WTC11 (cell line): ENCODE data around the gene CCDC88B. TPM values are rescaled to one million over a fixed set of nuclear protein-coding genes. Genes with fewer than 3 reads are reported as not detected.

ENCODE experiments used
- ATAC-seq: fragments of 200-7000 bp; cut with Tn5 transposase; 2 replicates; pipeline ENCODE4 v1.10.0; 2021; ENCODE audit warnings: mild to moderate bottlenecking, moderate library complexity
- CTCF ChIA-PET: fragments of 300-600 bp; sonication (Branson Sonifier 250); formaldehyde crosslinking; loops from one replicate; lab custom pipeline; 2021; ENCODE audit warnings: antibody characterized with exemption; lab: Charles Lee
- POLR2A ChIA-PET: fragments of 350-600 bp; sonication (Branson Sonifier 250); formaldehyde crosslinking; loops from one replicate; lab custom pipeline; 2021; ENCODE audit warnings: antibody characterized with exemption; lab: Charles Lee
- DNase-seq: peaks from one replicate; pipeline ENCODE4 v3.0.0; 2021; ENCODE audit warnings: low spot score
- H3K27ac Mint-ChIP-seq: 2 replicates; pipeline ENCODE4 v1.8.0; 2021; ENCODE audit warnings: mixed read lengths
- H3K27me3 Mint-ChIP-seq: 2 replicates; pipeline ENCODE4 v1.8.0; 2021; ENCODE audit warnings: low read depth, mild to moderate bottlenecking, moderate library complexity, mixed read lengths
- H3K36me3 Mint-ChIP-seq: 2 replicates; pipeline ENCODE4 v1.8.0; 2021; ENCODE audit warnings: mixed read lengths
- H3K4me1 Mint-ChIP-seq: 2 replicates; pipeline ENCODE4 v1.8.0; 2022; ENCODE audit warnings: mixed read lengths
- H3K4me3 Mint-ChIP-seq: 2 replicates; pipeline ENCODE4 v1.8.0; 2021; ENCODE audit warnings: mild to moderate bottlenecking, moderate library complexity, mixed read lengths
- H3K9me3 Mint-ChIP-seq: 2 replicates; pipeline ENCODE4 v1.8.0; 2021; ENCODE audit warnings: mixed read lengths
- ATF3 ChIP-seq: sonication (generic); formaldehyde crosslinking; conservative IDR thresholded peaks from 2 replicates; pipeline ENCODE4 v1.8.1; 2022; ENCODE audit warnings: mild to moderate bottlenecking, missing genetic modification reagents
- ELF4 ChIP-seq: sonication (generic); formaldehyde crosslinking; IDR thresholded peaks from 2 replicates; pipeline ENCODE4 v1.8.1; 2022; ENCODE audit warnings: low read depth, mild to moderate bottlenecking, moderate library complexity, missing genetic modification reagents
- GRHL2 ChIP-seq: fragments of 250-450 bp; sonication (Bioruptor Pico); IDR thresholded peaks from 2 replicates; pipeline ENCODE4 v1.8.0; 2022; ENCODE audit warnings: mild to moderate bottlenecking, moderate library complexity; ENCODE audit not compliant: insufficient replicate concordance, severe bottlenecking
- MXD4 ChIP-seq: fragments of 250-450 bp; sonication (Bioruptor Pico); IDR thresholded peaks from 2 replicates; pipeline ENCODE4 v1.8.0; 2021; ENCODE audit warnings: mild to moderate bottlenecking, moderate library complexity, borderline replicate concordance
- NR3C1 ChIP-seq: sonication (generic); formaldehyde crosslinking; conservative IDR thresholded peaks from 2 replicates; pipeline ENCODE4 v1.8.1; 2023; ENCODE audit warnings: low read depth, mild to moderate bottlenecking, missing genetic modification reagents
- ZMAT4 ChIP-seq: fragments of 250-450 bp; sonication (Bioruptor Pico); IDR thresholded peaks from 2 replicates; pipeline ENCODE4 v1.9.0; 2021; ENCODE audit warnings: mild to moderate bottlenecking
- ZNF232 ChIP-seq: sonication (generic); formaldehyde crosslinking; IDR thresholded peaks from 2 replicates; pipeline ENCODE4 v1.8.0; 2022; ENCODE audit warnings: mild to moderate bottlenecking, missing genetic modification reagents
- ZSCAN18 ChIP-seq: fragments of 250-450 bp; sonication (Bioruptor Pico); IDR thresholded peaks from 2 replicates; pipeline ENCODE4 v2.1.2; 2022; ENCODE audit warnings: mild to moderate bottlenecking, moderate library complexity
- total RNA-seq: library from RNA; stranded (reverse); gene quantifications from 3 replicates; pipeline ENCODE4 v1.2.3, GENCODE V29; 2021
- TF ChIP-seq, protein P1 (sequence below): fragments of 250-450 bp; sonication (Bioruptor Pico); IDR thresholded peaks from 2 replicates; pipeline ENCODE4 v1.8.0; 2021; ENCODE audit warnings: mild to moderate bottlenecking
- TF ChIP-seq, protein P2 (sequence below): sonication (generic); formaldehyde crosslinking; IDR thresholded peaks from 2 replicates; pipeline ENCODE4 v1.8.0; 2022; ENCODE audit warnings: mild to moderate bottlenecking, missing genetic modification reagents
- TF ChIP-seq, protein P3 (sequence below): sonication (generic); formaldehyde crosslinking; IDR thresholded peaks from 2 replicates; pipeline ENCODE4 v1.8.1; 2023; ENCODE audit warnings: mild to moderate bottlenecking, moderate library complexity, missing genetic modification reagents
- TF ChIP-seq, protein P4 (sequence below): sonication (generic); formaldehyde crosslinking; IDR thresholded peaks from 2 replicates; pipeline ENCODE4 v1.8.0; 2023; ENCODE audit warnings: missing genetic modification reagents, mild to moderate bottlenecking, borderline replicate concordance

CCDC88B gene
- total RNA-seq, 1 experiment from 2014 or later = 17.0 TPM

GRCh38 chr11:64384981-64385944, 45.3 kb downstream of the CCDC88B start (continued):
- TF ChIP-seq, protein P1, sequence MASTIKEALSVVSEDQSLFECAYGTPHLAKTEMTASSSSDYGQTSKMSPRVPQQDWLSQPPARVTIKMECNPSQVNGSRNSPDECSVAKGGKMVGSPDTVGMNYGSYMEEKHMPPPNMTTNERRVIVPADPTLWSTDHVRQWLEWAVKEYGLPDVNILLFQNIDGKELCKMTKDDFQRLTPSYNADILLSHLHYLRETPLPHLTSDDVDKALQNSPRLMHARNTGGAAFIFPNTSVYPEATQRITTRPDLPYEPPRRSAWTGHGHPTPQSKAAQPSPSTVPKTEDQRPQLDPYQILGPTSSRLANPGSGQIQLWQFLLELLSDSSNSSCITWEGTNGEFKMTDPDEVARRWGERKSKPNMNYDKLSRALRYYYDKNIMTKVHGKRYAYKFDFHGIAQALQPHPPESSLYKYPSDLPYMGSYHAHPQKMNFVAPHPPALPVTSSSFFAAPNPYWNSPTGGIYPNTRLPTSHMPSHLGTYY (CRISPR knock-in tag) = no peak

- Mint-ChIP-seq H3K27ac (no peak overlapping the region), H3K9me3 (peaks cover 10% of the 10 kb centered on the region)
- CTCF ChIA-PET = interaction anchor here (0.6 to 4.2 kb wide), 4 partner anchors 10 to 63 kb away, joined by 3 to 24 read pairs (median 10); no protein-coding TSS in a partner anchor
- DNase-seq (no peak), ATAC-seq (no peak)
- no peak for TF ChIP-seq NR3C1
- TF ChIP-seq ZNF232 (CRISPR knock-in tag) = no peak
- no peak for TF ChIP-seq MXD4 (CRISPR knock-in tag)
- TF ChIP-seq ELF4 = no peak
- TF ChIP-seq, protein P2, sequence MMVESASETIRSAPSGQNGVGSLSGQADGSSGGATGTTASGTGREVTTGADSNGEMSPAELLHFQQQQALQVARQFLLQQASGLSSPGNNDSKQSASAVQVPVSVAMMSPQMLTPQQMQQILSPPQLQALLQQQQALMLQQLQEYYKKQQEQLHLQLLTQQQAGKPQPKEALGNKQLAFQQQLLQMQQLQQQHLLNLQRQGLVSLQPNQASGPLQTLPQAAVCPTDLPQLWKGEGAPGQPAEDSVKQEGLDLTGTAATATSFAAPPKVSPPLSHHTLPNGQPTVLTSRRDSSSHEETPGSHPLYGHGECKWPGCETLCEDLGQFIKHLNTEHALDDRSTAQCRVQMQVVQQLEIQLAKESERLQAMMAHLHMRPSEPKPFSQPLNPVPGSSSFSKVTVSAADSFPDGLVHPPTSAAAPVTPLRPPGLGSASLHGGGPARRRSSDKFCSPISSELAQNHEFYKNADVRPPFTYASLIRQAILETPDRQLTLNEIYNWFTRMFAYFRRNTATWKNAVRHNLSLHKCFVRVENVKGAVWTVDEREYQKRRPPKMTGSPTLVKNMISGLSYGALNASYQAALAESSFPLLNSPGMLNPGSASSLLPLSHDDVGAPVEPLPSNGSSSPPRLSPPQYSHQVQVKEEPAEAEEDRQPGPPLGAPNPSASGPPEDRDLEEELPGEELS (CRISPR knock-in tag) = no peak
- TF ChIP-seq GRHL2 (CRISPR knock-in tag) = no peak
- TF ChIP-seq ZMAT4 (CRISPR knock-in tag) = no peak
- TF ChIP-seq, protein P3, sequence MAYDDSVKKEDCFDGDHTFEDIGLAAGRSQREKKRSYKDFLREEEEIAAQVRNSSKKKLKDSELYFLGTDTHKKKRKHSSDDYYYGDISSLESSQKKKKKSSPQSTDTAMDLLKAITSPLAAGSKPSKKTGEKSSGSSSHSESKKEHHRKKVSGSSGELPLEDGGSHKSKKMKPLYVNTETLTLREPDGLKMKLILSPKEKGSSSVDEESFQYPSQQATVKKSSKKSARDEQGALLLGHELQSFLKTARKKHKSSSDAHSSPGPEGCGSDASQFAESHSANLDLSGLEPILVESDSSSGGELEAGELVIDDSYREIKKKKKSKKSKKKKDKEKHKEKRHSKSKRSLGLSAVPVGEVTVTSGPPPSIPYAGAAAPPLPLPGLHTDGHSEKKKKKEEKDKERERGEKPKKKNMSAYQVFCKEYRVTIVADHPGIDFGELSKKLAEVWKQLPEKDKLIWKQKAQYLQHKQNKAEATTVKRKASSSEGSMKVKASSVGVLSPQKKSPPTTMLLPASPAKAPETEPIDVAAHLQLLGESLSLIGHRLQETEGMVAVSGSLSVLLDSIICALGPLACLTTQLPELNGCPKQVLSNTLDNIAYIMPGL (CRISPR knock-in tag) = no peak
- TF ChIP-seq, protein P1 (CRISPR knock-in tag) = no peak
- TF ChIP-seq ZSCAN18 (CRISPR knock-in tag) = no peak
- no peak for TF ChIP-seq ATF3 (CRISPR knock-in tag)
- TF ChIP-seq, protein P4, sequence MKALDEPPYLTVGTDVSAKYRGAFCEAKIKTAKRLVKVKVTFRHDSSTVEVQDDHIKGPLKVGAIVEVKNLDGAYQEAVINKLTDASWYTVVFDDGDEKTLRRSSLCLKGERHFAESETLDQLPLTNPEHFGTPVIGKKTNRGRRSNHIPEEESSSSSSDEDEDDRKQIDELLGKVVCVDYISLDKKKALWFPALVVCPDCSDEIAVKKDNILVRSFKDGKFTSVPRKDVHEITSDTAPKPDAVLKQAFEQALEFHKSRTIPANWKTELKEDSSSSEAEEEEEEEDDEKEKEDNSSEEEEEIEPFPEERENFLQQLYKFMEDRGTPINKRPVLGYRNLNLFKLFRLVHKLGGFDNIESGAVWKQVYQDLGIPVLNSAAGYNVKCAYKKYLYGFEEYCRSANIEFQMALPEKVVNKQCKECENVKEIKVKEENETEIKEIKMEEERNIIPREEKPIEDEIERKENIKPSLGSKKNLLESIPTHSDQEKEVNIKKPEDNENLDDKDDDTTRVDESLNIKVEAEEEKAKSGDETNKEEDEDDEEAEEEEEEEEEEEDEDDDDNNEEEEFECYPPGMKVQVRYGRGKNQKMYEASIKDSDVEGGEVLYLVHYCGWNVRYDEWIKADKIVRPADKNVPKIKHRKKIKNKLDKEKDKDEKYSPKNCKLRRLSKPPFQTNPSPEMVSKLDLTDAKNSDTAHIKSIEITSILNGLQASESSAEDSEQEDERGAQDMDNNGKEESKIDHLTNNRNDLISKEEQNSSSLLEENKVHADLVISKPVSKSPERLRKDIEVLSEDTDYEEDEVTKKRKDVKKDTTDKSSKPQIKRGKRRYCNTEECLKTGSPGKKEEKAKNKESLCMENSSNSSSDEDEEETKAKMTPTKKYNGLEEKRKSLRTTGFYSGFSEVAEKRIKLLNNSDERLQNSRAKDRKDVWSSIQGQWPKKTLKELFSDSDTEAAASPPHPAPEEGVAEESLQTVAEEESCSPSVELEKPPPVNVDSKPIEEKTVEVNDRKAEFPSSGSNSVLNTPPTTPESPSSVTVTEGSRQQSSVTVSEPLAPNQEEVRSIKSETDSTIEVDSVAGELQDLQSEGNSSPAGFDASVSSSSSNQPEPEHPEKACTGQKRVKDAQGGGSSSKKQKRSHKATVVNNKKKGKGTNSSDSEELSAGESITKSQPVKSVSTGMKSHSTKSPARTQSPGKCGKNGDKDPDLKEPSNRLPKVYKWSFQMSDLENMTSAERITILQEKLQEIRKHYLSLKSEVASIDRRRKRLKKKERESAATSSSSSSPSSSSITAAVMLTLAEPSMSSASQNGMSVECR = no peak
- TF ChIP-seq, all 79 proteins: peak for 0
- Mint-ChIP-seq H3K36me3 (no peaks in the 10 kb centered on the region), H3K27me3 (peaks cover 40% of the 10 kb centered on the region), H3K4me1 (peaks cover 3% of the 10 kb centered on the region), H3K4me3 (no peak overlapping the region)
- POLR2A ChIA-PET = no interaction called here
Observed at GRCh38 chr11:64385945-64386704, 46.1 kb downstream of the CCDC88B start.
